Measurements from ENCODE around the gene PRORP.

DNA sequence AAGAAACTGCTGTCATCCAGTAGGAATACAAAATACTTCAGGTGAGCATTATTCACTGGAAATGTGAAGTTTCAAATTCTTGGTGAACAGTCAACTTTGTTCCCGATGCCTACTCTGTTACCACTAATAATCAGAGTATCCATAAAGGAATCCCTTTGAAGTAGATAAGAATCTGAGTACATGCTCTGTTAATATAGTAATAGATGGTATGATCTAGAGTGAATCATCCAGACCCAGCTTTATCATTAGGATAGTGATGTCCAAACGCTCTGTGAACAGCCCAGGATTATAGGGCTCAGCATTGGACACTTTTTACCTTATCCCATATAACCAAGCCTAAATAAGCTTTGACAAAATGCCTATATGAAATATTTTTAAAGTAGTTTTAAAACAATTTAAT lies 33.8 kb upstream of the PRORP start:
- TF ChIP-seq EZH2 (IDR thresholded peaks at IDR 0.05; ENCODE audit: low read depth) (no peak), CTCF (conservative IDR thresholded peaks at IDR 0.05) (no peak)
